Thyroid gland (tissue), 4 donors: ENCODE data around the gene TMC2. TPM values are rescaled to one million over a fixed set of nuclear protein-coding genes. Genes with fewer than 3 reads are reported as not detected.
"Not testable (repeated sequence)": the region's sequence is repeated elsewhere in the genome, so short reads cannot be mapped to it uniquely, and the experiment has no call there.

Experiments
- DNase-seq, 2 donors: peaks; one replicate each; pipeline ENCODE4 v3.0.0-alpha.2; 2019
- H3K27ac ChIP-seq, 3 donors: fragments of 200-600 bp; sonication (generic); 1 replicate in 2 of 3; 2 replicates in 1 of 3; pipeline ENCODE4 v1.5.1; 2016 to 2019; ENCODE audit warnings: mild to moderate bottlenecking in 1 of 3, moderate library complexity in 1 of 3
- H3K27me3 ChIP-seq: fragments of 200-600 bp; sonication (generic); one replicate; pipeline ENCODE4 v1.5.1; 2019
- H3K36me3 ChIP-seq, 2 donors: fragments of 200-600 bp; sonication (generic); one replicate each; pipeline ENCODE4 v1.5.1; 2016 to 2019
- H3K4me1 ChIP-seq, 2 donors: fragments of 200-600 bp; sonication (generic); one replicate each; pipeline ENCODE4 v1.5.1; 2017 to 2019
- H3K4me3 ChIP-seq, 3 donors: fragments of 200-600 bp; sonication (generic); replicated peaks in 1 of 3; 1 replicate in 2 of 3; 2 replicates in 1 of 3; pipeline ENCODE4 v1.5.1; 2016; ENCODE audit warnings: mild to moderate bottlenecking in 1 of 3
- H3K9me3 ChIP-seq: fragments of 200-600 bp; sonication (generic); one replicate; pipeline ENCODE4 v1.5.1; 2017
- POLR2A ChIP-seq, 2 donors: fragments of 450-650 bp; IDR thresholded peaks; one replicate each; pipeline ENCODE4 v1.6.1; 2017; ENCODE audit warnings: antibody characterized with exemption in 2 of 2, mild to moderate bottlenecking in 2 of 2, moderate library complexity in 1 of 2
- WGBS, 2 donors: methylation state at CpG; one replicate each; pipeline ENCODE4 v1.1.5; 2017; 5-methylcytosine and 5-hydroxymethylcytosine counted together
- intact Hi-C: fragments of 100-400 bp; cut with DNase I; formaldehyde crosslinking; loops from one replicate; pipeline ENCODE4 v1.15.1; 2023
- total RNA-seq, 4 donors: library from RNA; depleted of rRNA; stranded (reverse); fragments of >200 nt; gene quantifications; one replicate each; pipeline ENCODE4 v1.2.3, GENCODE V29; 2016
- TF ChIP-seq, protein P1 (sequence below), 6 experiments: fragments of 200-600 bp in 3 of 6; fragments of 450-650 bp in 3 of 6; sonication (generic) in 3 of 6; IDR thresholded peaks; one replicate each; pipeline ENCODE4 v1.5.1; 2016 to 2019; ENCODE audit warnings: antibody characterized with exemption in 6 of 6, mild to moderate bottlenecking in 2 of 6, inconsistent platforms in 1 of 6, moderate library complexity in 1 of 6

Gene TMC2
- total RNA-seq, 4 donors from 2014 or later, result 0.11 TPM; not detected in 3

- no peak for TF ChIP-seq POLR2A (IDR thresholded peaks at IDR 0.05)
- TF ChIP-seq, protein P1, sequence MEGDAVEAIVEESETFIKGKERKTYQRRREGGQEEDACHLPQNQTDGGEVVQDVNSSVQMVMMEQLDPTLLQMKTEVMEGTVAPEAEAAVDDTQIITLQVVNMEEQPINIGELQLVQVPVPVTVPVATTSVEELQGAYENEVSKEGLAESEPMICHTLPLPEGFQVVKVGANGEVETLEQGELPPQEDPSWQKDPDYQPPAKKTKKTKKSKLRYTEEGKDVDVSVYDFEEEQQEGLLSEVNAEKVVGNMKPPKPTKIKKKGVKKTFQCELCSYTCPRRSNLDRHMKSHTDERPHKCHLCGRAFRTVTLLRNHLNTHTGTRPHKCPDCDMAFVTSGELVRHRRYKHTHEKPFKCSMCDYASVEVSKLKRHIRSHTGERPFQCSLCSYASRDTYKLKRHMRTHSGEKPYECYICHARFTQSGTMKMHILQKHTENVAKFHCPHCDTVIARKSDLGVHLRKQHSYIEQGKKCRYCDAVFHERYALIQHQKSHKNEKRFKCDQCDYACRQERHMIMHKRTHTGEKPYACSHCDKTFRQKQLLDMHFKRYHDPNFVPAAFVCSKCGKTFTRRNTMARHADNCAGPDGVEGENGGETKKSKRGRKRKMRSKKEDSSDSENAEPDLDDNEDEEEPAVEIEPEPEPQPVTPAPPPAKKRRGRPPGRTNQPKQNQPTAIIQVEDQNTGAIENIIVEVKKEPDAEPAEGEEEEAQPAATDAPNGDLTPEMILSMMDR (IDR thresholded peaks at IDR 0.05), result peak in 1 of 6 experiments; percentile 8
- H3K27me3 ChIP-seq, result no peaks in the 10 kb centered on the region
- peak overlapping the region; percentile 21 to 71 (median 61) for H3K4me3 ChIP-seq
- no peaks in the 10 kb centered on the region for H3K9me3 ChIP-seq
- peak overlapping the region; percentile 39 to 97 (median 84) for H3K27ac ChIP-seq
- WGBS, 2 donors, result 0 to 2% methylated on average over 36 to 48 of the region's 64 CpGs
- no peaks in the 10 kb centered on the region for H3K36me3 ChIP-seq
- intact Hi-C loops, result loop anchor here (5.0 kb wide), 1 partner anchor 117 kb away; no protein-coding TSS in a partner anchor
- peaks cover 4 to 6% of the 10 kb centered on the region in 2 donors for H3K4me1 ChIP-seq
- DNase-seq, result peak; percentile 32 to 35
These were observed 11.5 kb upstream of the TMC2 start for GRCh38 chr20:2524709-2525506.

DNA sequence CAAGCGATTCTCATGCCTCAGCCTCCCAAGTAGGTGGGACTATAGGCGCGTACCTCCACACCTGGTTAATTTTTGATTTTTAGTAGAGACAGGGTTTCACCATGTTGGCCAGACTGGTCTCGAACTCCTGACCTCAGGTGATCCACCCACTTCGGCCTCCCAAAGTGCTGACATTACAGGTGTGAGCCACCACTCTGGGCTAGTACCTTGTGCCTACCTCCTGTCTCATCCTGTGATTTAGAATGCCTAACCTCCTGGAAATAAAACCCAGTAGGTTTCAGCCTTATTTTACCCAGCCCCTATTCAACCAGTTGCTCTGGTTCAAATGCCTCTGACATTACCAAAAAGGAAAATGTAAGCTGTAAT lies 10.2 kb upstream of the TMC2 start:
- intact Hi-C loops, result loop anchor here (5.0 kb wide), 1 partner anchor 116 kb away; no protein-coding TSS in a partner anchor
- H3K4me1 ChIP-seq, H3K36me3 ChIP-seq, DNase-seq, H3K27ac ChIP-seq, H3K9me3 ChIP-seq, H3K4me3 ChIP-seq, H3K27me3 ChIP-seq: not testable (repeated sequence)
- 92 to 100% methylated on average over 5 of the region's 5 CpGs for WGBS, 2 donors

DNA sequence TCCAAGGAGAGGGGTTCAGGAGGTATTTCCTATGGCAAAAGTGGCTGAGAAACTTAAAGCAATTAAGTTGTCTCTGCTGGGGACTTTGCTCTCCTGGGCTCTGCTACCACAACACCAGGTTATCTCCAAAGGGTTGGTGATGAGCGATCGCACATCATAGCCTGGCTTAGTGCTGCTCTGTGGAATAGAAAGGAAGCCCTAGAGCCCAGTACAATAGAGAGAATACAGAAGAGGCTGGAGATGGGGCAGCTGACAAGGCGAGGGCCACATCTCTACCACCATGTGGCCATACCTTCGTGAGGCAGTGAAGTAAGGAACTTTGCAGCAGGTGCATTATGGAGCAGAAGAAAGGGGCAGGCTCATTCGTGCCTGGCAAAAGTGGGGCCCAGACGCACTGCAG lies 8.6 kb upstream of the TMC2 start:
- WGBS, 2 donors, result 86 to 94% methylated on average over 6 of the region's 6 CpGs
- no peaks in the 10 kb centered on the region for H3K9me3 ChIP-seq
- no peak for TF ChIP-seq POLR2A (IDR thresholded peaks at IDR 0.05)
- TF ChIP-seq, protein P1 (IDR thresholded peaks at IDR 0.05), result no peak
- peaks cover 4 to 6% of the 10 kb centered on the region in 2 donors for H3K4me1 ChIP-seq
- DNase-seq, result no peak
- H3K27ac ChIP-seq, result no peak overlapping the region
- no peak overlapping the region for H3K4me3 ChIP-seq
- H3K36me3 ChIP-seq, result no peaks in the 10 kb centered on the region
- intact Hi-C loops, result loop anchor here (5.0 kb wide), 1 partner anchor 115 kb away; no protein-coding TSS in a partner anchor
- H3K27me3 ChIP-seq, result no peaks in the 10 kb centered on the region

DNA sequence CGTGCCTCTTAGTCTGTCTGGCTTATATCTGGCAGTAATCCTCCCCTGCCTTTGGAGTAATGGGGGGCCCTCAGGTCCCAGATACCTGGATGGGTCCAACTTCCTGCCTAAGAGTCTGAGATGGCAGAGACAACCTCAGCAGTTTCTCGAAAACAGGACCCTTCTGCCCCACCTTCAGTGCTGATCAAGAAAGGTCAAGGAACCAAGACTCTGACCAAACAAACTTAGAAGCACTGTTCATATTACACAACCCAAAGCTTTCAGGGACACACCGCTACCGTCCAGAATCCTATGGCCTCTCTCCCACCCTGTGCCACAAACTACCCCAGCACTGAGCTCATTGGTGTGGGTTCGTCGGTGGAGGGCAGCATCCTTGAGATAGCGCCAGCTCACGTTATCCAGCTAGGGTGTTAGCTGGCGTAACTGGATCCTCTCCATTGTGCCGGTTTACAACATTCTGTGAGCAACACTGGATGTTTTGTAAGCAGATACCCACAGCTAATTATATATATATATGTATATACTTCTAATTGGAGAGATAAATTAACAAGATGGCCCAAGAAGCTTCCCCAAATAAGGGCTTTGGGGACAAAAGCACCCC lies 7.6 kb upstream of the TMC2 start:
- H3K4me1 ChIP-seq, result peaks cover 4 to 6% of the 10 kb centered on the region in 2 donors
- 62 to 76% methylated on average over 10 of the region's 10 CpGs for WGBS, 2 donors
- no peaks in the 10 kb centered on the region for H3K36me3 ChIP-seq
- TF ChIP-seq, protein P1 (IDR thresholded peaks at IDR 0.05), result no peak
- no peak for TF ChIP-seq POLR2A (IDR thresholded peaks at IDR 0.05)
- H3K9me3 ChIP-seq, result no peaks in the 10 kb centered on the region
- H3K4me3 ChIP-seq, result no peak overlapping the region
- H3K27ac ChIP-seq, result no peak overlapping the region
- no peaks in the 10 kb centered on the region for H3K27me3 ChIP-seq
- DNase-seq, result no peak
- intact Hi-C loops, result loop anchor here (5.0 kb wide), 1 partner anchor 114 kb away; no protein-coding TSS in a partner anchor

DNA sequence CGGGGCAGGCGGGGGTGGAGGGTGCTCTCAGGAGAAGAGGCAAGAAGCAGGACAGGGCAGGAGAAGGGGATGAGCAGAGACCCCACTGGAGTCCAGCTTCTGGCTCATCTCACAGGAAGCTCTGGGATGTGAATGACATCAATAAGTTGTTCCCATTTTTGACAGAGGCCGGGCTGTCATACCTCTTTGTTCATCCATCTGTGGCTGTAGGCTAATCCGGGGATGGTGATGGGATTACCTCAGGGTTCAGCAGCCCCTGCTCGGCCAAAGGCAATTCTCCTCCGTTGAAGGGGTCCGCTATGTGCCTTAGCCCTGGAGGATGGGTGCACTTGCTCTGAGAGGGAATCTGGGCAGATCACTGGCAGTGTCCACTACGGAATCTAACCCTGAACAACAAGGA lies 3.3 kb upstream of the TMC2 start:
- no peak for TF ChIP-seq POLR2A (IDR thresholded peaks at IDR 0.05)
- intact Hi-C loops, result no loop called here
- Histone ChIP-seq H3K36me3 (no peaks in the 10 kb centered on the region), H3K4me3 (no peak overlapping the region), H3K27ac (no peak overlapping the region), H3K9me3 (no peaks in the 10 kb centered on the region), H3K4me1 (no peaks in the 10 kb centered on the region), H3K27me3 (no peaks in the 10 kb centered on the region)
- DNase-seq, result no peak
- WGBS, 2 donors, result 88 to 95% methylated on average over 7 to 8 of the region's 8 CpGs
